ENCODE results near the gene CADM2.

CADM2 gene

DNA sequence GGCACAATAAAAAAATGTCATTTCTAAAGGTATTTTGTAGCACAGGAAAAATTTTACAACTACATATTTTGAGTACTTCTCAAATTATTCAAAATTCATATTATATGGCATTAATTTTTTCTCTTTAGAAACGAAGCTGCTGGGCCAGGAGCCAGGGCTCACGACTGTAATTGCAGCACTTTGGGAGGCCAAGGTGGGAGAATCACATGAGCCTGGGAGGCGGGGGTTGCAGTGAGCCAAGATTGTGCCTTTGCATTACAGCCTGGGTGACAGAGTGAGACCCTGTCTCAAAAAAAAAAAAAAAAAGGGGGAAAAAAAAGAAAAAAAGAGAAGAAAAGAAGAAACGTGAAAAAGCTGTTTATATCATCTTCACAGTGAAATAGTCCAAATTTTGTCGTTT is 62.0 kb downstream of the CADM2 start (continued):
- TF ChIP-seq, protein P1, sequence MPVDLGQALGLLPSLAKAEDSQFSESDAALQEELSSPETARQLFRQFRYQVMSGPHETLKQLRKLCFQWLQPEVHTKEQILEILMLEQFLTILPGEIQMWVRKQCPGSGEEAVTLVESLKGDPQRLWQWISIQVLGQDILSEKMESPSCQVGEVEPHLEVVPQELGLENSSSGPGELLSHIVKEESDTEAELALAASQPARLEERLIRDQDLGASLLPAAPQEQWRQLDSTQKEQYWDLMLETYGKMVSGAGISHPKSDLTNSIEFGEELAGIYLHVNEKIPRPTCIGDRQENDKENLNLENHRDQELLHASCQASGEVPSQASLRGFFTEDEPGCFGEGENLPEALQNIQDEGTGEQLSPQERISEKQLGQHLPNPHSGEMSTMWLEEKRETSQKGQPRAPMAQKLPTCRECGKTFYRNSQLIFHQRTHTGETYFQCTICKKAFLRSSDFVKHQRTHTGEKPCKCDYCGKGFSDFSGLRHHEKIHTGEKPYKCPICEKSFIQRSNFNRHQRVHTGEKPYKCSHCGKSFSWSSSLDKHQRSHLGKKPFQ (tag by site-specific recombination; IDR thresholded peaks at IDR 0.05) = no peak
- TF ChIP-seq, protein P2, sequence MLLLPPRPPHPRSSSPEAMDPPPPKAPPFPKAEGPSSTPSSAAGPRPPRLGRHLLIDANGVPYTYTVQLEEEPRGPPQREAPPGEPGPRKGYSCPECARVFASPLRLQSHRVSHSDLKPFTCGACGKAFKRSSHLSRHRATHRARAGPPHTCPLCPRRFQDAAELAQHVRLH (tag by site-specific recombination; IDR thresholded peaks at IDR 0.05) = no peak
- TF ChIP-seq, protein P3, sequence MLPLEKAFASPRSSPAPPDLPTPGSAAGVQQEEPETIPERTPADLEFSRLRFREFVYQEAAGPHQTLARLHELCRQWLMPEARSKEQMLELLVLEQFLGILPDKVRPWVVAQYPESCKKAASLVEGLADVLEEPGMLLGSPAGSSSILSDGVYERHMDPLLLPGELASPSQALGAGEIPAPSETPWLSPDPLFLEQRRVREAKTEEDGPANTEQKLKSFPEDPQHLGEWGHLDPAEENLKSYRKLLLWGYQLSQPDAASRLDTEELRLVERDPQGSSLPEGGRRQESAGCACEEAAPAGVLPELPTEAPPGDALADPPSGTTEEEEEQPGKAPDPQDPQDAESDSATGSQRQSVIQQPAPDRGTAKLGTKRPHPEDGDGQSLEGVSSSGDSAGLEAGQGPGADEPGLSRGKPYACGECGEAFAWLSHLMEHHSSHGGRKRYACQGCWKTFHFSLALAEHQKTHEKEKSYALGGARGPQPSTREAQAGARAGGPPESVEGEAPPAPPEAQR (tag by site-specific recombination; IDR thresholded peaks at IDR 0.05) = no peak
- TF ChIP-seq ZNF747 (tag by site-specific recombination; IDR thresholded peaks at IDR 0.05) = no peak

DNA sequence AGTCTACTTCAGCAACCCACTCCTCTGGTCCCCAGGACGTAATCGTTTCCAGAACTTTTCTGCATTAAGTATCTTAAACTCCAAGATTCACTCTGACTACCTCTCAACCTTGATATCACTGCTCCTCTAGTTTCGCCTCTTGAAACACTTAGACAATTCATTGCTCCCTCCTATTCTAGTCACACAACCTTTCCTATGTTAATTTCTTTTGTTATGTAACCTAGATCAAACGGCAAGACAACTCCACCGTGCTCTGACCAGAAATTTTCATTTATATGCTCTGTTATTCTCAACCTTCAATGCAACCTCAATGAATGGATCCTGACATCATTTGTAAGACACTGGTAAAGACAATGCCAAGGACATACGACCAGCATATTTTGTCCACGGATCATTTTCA is 71.3 kb downstream of the CADM2 start:
- TF ChIP-seq ZNF202 (tag by site-specific recombination; IDR thresholded peaks at IDR 0.05; ENCODE audit: borderline replicate concordance) = no peak
- no peak for TF ChIP-seq ZNF433 (tag by site-specific recombination; IDR thresholded peaks at IDR 0.05; ENCODE audit: low read depth)
- no peak for TF ChIP-seq ZNF501 (tag by site-specific recombination; IDR thresholded peaks at IDR 0.05)
- TF ChIP-seq, protein P4, sequence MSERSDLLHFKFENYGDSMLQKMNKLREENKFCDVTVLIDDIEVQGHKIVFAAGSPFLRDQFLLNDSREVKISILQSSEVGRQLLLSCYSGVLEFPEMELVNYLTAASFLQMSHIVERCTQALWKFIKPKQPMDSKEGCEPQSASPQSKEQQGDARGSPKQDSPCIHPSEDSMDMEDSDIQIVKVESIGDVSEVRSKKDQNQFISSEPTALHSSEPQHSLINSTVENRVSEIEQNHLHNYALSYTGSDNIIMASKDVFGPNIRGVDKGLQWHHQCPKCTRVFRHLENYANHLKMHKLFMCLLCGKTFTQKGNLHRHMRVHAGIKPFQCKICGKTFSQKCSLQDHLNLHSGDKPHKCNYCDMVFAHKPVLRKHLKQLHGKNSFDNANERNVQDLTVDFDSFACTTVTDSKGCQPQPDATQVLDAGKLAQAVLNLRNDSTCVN (tag by site-specific recombination; optimal IDR thresholded peaks at IDR 0.05) = no peak
- TF ChIP-seq GFI1B (tag by site-specific recombination; IDR thresholded peaks at IDR 0.05) = no peak
- no peak for TF ChIP-seq ZNF133 (tag by site-specific recombination; IDR thresholded peaks at IDR 0.05)
- TF ChIP-seq, protein P5, sequence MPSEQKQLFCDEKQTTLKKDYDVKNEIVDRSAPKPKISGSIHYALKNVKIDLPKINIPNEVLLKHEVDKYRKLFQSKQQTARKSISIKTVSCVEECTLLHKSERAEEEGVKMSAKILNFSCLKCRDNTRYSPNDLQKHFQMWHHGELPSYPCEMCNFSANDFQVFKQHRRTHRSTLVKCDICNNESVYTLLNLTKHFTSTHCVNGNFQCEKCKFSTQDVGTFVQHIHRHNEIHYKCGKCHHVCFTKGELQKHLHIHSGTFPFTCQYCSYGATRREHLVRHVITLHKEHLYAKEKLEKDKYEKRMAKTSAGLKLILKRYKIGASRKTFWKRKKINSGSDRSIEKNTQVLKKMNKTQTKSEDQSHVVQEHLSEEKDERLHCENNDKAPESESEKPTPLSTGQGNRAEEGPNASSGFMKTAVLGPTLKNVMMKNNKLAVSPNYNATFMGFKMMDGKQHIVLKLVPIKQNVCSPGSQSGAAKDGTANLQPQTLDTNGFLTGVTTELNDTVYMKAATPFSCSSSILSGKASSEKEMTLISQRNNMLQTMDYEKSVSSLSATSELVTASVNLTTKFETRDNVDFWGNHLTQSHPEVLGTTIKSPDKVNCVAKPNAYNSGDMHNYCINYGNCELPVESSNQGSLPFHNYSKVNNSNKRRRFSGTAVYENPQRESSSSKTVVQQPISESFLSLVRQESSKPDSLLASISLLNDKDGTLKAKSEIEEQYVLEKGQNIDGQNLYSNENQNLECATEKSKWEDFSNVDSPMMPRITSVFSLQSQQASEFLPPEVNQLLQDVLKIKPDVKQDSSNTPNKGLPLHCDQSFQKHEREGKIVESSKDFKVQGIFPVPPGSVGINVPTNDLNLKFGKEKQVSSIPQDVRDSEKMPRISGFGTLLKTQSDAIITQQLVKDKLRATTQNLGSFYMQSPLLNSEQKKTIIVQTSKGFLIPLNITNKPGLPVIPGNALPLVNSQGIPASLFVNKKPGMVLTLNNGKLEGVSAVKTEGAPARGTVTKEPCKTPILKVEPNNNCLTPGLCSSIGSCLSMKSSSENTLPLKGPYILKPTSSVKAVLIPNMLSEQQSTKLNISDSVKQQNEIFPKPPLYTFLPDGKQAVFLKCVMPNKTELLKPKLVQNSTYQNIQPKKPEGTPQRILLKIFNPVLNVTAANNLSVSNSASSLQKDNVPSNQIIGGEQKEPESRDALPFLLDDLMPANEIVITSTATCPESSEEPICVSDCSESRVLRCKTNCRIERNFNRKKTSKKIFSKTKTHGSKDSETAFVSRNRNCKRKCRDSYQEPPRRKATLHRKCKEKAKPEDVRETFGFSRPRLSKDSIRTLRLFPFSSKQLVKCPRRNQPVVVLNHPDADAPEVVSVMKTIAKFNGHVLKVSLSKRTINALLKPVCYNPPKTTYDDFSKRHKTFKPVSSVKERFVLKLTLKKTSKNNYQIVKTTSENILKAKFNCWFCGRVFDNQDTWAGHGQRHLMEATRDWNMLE (tag by site-specific recombination; conservative IDR thresholded peaks at IDR 0.05; ENCODE audit: low read depth) = no peak
- TF ChIP-seq ZIC2 (tag by site-specific recombination; IDR thresholded peaks at IDR 0.05) = no peak
- Histone ChIP-seq H3K4me1 (ENCODE audit: control insufficient read depth, insufficient read depth, low read length) (no peaks in the 10 kb centered on the region), H3K36me3 (ENCODE audit: control insufficient read depth in 2 of 2, insufficient read depth in 1 of 2, low read length in 2 of 2) (no peaks in the 10 kb centered on the region), H3K4me3 (ENCODE audit: low read depth, low read length) (no peak overlapping the region), H3K9me3 (ENCODE audit: control insufficient read depth, insufficient read depth, low read depth, low read length) (no peaks in the 10 kb centered on the region), H3K27ac (ENCODE audit: extremely low read depth, low read depth, low read length) (no peak overlapping the region)
- CTCF ChIA-PET = no interaction called here
- POLR2A ChIA-PET = no interaction called here

DNA sequence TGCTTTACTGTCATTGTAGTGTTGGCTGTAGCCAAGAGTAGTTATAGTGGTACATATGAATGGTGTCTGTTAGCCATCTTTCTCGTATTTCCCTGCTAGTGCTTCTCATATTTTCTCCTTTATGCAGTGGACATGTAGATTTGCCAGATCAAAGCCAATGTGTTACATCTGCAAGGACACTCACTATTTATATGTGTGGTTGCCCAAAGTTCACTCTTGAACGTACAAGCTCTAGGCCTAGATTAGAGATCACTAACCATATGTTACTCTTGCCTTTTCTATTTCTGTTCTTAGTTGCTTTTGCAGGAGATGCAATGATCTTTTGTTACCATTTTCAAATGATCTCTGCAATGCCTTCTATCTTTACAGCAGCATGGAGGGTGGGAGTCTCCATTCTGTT is 78.4 kb downstream of the CADM2 start:
- H3K4me3 ChIP-seq (ENCODE audit: low read depth, low read length) = no peak overlapping the region
- TF ChIP-seq, protein P6, sequence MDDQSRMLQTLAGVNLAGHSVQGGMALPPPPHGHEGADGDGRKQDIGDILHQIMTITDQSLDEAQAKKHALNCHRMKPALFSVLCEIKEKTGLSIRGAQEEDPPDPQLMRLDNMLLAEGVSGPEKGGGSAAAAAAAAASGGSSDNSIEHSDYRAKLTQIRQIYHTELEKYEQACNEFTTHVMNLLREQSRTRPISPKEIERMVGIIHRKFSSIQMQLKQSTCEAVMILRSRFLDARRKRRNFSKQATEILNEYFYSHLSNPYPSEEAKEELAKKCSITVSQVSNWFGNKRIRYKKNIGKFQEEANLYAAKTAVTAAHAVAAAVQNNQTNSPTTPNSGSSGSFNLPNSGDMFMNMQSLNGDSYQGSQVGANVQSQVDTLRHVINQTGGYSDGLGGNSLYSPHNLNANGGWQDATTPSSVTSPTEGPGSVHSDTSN (CRISPR knock-in tag; IDR thresholded peaks at IDR 0.05) = no peak
- TF ChIP-seq, protein P7, sequence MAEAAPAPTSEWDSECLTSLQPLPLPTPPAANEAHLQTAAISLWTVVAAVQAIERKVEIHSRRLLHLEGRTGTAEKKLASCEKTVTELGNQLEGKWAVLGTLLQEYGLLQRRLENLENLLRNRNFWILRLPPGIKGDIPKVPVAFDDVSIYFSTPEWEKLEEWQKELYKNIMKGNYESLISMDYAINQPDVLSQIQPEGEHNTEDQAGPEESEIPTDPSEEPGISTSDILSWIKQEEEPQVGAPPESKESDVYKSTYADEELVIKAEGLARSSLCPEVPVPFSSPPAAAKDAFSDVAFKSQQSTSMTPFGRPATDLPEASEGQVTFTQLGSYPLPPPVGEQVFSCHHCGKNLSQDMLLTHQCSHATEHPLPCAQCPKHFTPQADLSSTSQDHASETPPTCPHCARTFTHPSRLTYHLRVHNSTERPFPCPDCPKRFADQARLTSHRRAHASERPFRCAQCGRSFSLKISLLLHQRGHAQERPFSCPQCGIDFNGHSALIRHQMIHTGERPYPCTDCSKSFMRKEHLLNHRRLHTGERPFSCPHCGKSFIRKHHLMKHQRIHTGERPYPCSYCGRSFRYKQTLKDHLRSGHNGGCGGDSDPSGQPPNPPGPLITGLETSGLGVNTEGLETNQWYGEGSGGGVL (tag by site-specific recombination; IDR thresholded peaks at IDR 0.05) = no peak
- TF ChIP-seq ZNF623 (tag by site-specific recombination; IDR thresholded peaks at IDR 0.05) = no peak
- H3K27ac ChIP-seq (ENCODE audit: extremely low read depth, low read depth, low read length) = no peak overlapping the region
- no peaks in the 10 kb centered on the region for H3K36me3 ChIP-seq (ENCODE audit: control insufficient read depth in 2 of 2, insufficient read depth in 1 of 2, low read length in 2 of 2)
- H3K9me3 ChIP-seq (ENCODE audit: control insufficient read depth, insufficient read depth, low read depth, low read length) = no peaks in the 10 kb centered on the region
- H3K4me1 ChIP-seq (ENCODE audit: control insufficient read depth, insufficient read depth, low read length) = no peaks in the 10 kb centered on the region
- ChIA-PET CTCF (no interaction called here), POLR2A (no interaction called here)
